PC-3 (cell line): ENCODE measurements around the gene TTC22. TPM values are rescaled to one million over a fixed set of nuclear protein-coding genes. Genes with fewer than 3 reads are reported as not detected.

Source experiments
- ATAC-seq: fragments of 200-7000 bp; cut with Tn5 transposase; 2 replicates; pipeline ENCODE4 v1.9.1; 2020; ENCODE audit warnings: mild to moderate bottlenecking, moderate library complexity
- BruUV-seq: library from RNA; stranded (reverse); fragments of 400-500 nt; replicated peaks from 2 replicates; lab custom pipeline; 2021; lab: Mats Ljungman, UMichigan
- CTCF ChIA-PET: fragments of 300-600 bp; sonication (Branson Sonifier 250); formaldehyde crosslinking; loops from one replicate; lab custom pipeline; 2022; ENCODE audit warnings: antibody characterized with exemption; lab: Charles Lee
- POLR2A ChIA-PET: fragments of 300-600 bp; sonication (Branson Sonifier 250); formaldehyde crosslinking; loops from one replicate; lab custom pipeline; 2022; ENCODE audit warnings: antibody characterized with exemption; ENCODE audit not compliant: unreplicated experiment; lab: Charles Lee
- DNase-seq: peaks from one replicate; pipeline ENCODE4 v3.0.0-alpha.2; 2015
- H2AFZ ChIP-seq: fragments of 300-600 bp; sonication (generic); 2 replicates; pipeline ENCODE4 v1.6.0; 2016; ENCODE audit warnings: antibody characterized with exemption, low read length
- H3F3A ChIP-seq: fragments of 300-600 bp; sonication (generic); one replicate; pipeline ENCODE4 v1.6.0; 2017; ENCODE audit warnings: antibody characterized with exemption, low read length, control low read depth, mild to moderate bottlenecking; ENCODE audit not compliant: unreplicated experiment
- H3K27ac ChIP-seq: fragments of 300-600 bp; sonication (generic); 2 replicates; pipeline ENCODE4 v1.5.1; 2016; ENCODE audit warnings: mild to moderate bottlenecking, low read length
- H3K27me3 ChIP-seq: fragments of 300-600 bp; sonication (generic); 2 replicates; pipeline ENCODE4 v1.6.1; 2016; ENCODE audit warnings: low read length, mixed read lengths
- H3K36me3 ChIP-seq: fragments of 300-600 bp; sonication (generic); 2 replicates; pipeline ENCODE4 v1.6.1; 2016; ENCODE audit warnings: low read depth, mixed run types, low read length, mixed read lengths
- H3K4me1 ChIP-seq: fragments of 300-600 bp; sonication (generic); 2 replicates; pipeline ENCODE4 v1.5.1; 2016; ENCODE audit warnings: low read length; ENCODE audit not compliant: insufficient read depth
- H3K4me2 ChIP-seq: fragments of 300-600 bp; sonication (generic); 2 replicates; pipeline ENCODE4 v1.6.0; 2016; ENCODE audit warnings: low read length
- H3K4me3 ChIP-seq: fragments of 300-600 bp; sonication (generic); 2 replicates; pipeline ENCODE4 v1.5.1; 2016; ENCODE audit warnings: mild to moderate bottlenecking, low read length, mixed read lengths
- H3K79me2 ChIP-seq: fragments of 300-600 bp; sonication (generic); 2 replicates; pipeline ENCODE4 v1.6.1; 2017; ENCODE audit warnings: low read length, mixed read lengths
- H3K9ac ChIP-seq: fragments of 300-600 bp; sonication (generic); 2 replicates; pipeline ENCODE4 v1.6.0; 2016; ENCODE audit warnings: mild to moderate bottlenecking, low read length
- H3K9me2 ChIP-seq: fragments of 300-600 bp; sonication (generic); replicated peaks from 2 replicates; pipeline ENCODE4 v1.6.1; 2016; ENCODE audit warnings: mixed run types, low read length, mixed read lengths
- H3K9me3 ChIP-seq: fragments of 300-600 bp; sonication (generic); 2 replicates; pipeline ENCODE4 v1.6.1; 2016; ENCODE audit warnings: low read length, mixed read lengths
- H4K20me1 ChIP-seq: fragments of 300-600 bp; sonication (generic); 2 replicates; pipeline ENCODE4 v1.6.1; 2016; ENCODE audit warnings: low read length, mixed read lengths
- CTCF ChIP-seq: fragments of 300-600 bp; sonication (generic); conservative IDR thresholded peaks from 2 replicates; pipeline ENCODE4 v1.5.1; 2017; ENCODE audit warnings: antibody characterized with exemption, low read depth, mild to moderate bottlenecking, low read length
- EZH2 ChIP-seq: fragments of 300-600 bp; sonication (generic); IDR thresholded peaks from one replicate; pipeline ENCODE4 v1.6.1; 2017; ENCODE audit warnings: antibody characterized with exemption, mild to moderate bottlenecking, low read length; ENCODE audit not compliant: unreplicated experiment
- EZH2phosphoT487 ChIP-seq: fragments of 300-600 bp; sonication (generic); IDR thresholded peaks from 2 replicates; pipeline ENCODE4 v1.6.1; 2018; ENCODE audit warnings: mild to moderate bottlenecking, antibody characterized with exemption, low read length, borderline replicate concordance
- intact Hi-C: fragments of 100-400 bp; cut with micrococcal nuclease; formaldehyde crosslinking; loops from 2 replicates; pipeline ENCODE4 v1.9.0; 2023
- total RNA-seq: library from RNA; depleted of rRNA; stranded (reverse); fragments of >200 nt; gene quantifications from 2 replicates; pipeline ENCODE4 v1.2.3, GENCODE V29; 2014

Gene TTC22
- total RNA-seq, 1 experiment from 2014 or later = 21.8 TPM

GRCh38 chr1:54763816-54764132 lies 37.3 kb downstream of the TTC22 start:
- peak overlapping the region; percentile 81 for H3K9ac ChIP-seq
- H3K4me3 ChIP-seq = peak overlapping the region; percentile 84
- no peaks in the 10 kb centered on the region for H3F3A ChIP-seq
- H4K20me1 ChIP-seq = no peaks in the 10 kb centered on the region
- H3K27ac ChIP-seq = no peak overlapping the region
- no peak for TF ChIP-seq EZH2
- no peak for TF ChIP-seq CTCF
- TF ChIP-seq EZH2phosphoT487 = no peak
- peak overlapping the region; percentile 93 for H3K4me2 ChIP-seq
- H3K4me1 ChIP-seq = peaks cover 12% of the 10 kb centered on the region; the same call in 1 of the 2 replicates
- H3K9me2 ChIP-seq = no peaks in the 10 kb centered on the region
- intact Hi-C loops = loop anchor here (1.0 to 2.0 kb wide), 2 partner anchors 31 to 47 kb away; no protein-coding TSS in a partner anchor
- no peaks in the 10 kb centered on the region for H3K36me3 ChIP-seq
- POLR2A ChIA-PET = interaction anchor here (0.6 kb wide), 1 partner anchor 48 kb away, joined by 4 read pairs; no protein-coding TSS in a partner anchor
- no peak for DNase-seq
- H3K27me3 ChIP-seq = no peaks in the 10 kb centered on the region
- H2AFZ ChIP-seq = peak overlapping the region; percentile 88
- peaks cover 22% of the 10 kb centered on the region for H3K79me2 ChIP-seq
- ATAC-seq = peak; percentile 3; the same call in 1 of the 2 replicates
- BruUV-seq = TSS peak; percentile 90
- no peaks in the 10 kb centered on the region for H3K9me3 ChIP-seq
- CTCF ChIA-PET = no interaction called here

GRCh38 chr1:54758678-54759348 lies 42.3 kb downstream of the TTC22 start:
- Histone ChIP-seq H3F3A (no peaks in the 10 kb centered on the region), H3K9ac (no peak overlapping the region), H3K9me3 (no peaks in the 10 kb centered on the region), H4K20me1 (no peaks in the 10 kb centered on the region), H3K4me3 (no peak overlapping the region), H3K27me3 (no peaks in the 10 kb centered on the region), H2AFZ (no peak overlapping the region), H3K36me3 (no peaks in the 10 kb centered on the region), H3K27ac (no peak overlapping the region), H3K79me2 (peaks cover 17% of the 10 kb centered on the region), H3K4me2 (no peak overlapping the region), H3K4me1 (peaks cover 7% of the 10 kb centered on the region; the same call in 1 of the 2 replicates), H3K9me2 (no peaks in the 10 kb centered on the region)
- BruUV-seq = no TSS peak
- ChIA-PET CTCF (no interaction called here), POLR2A (no interaction called here)
- ATAC-seq (no peak), DNase-seq (no peak)
- TF ChIP-seq EZH2phosphoT487 (no peak), EZH2 (no peak), CTCF (no peak)
- intact Hi-C loops = no loop called here

GRCh38 chr1:54757833-54758232 lies 43.3 kb downstream of the TTC22 start:
- no peak for TF ChIP-seq EZH2phosphoT487
- no peak for TF ChIP-seq EZH2
- no peak for TF ChIP-seq CTCF
- no peaks in the 10 kb centered on the region for H3F3A ChIP-seq
- H3K4me3 ChIP-seq = no peak overlapping the region
- no peaks in the 10 kb centered on the region for H3K4me1 ChIP-seq
- BruUV-seq = no TSS peak
- H4K20me1 ChIP-seq = no peaks in the 10 kb centered on the region
- H2AFZ ChIP-seq = no peak overlapping the region
- H3K27ac ChIP-seq = no peak overlapping the region
- peaks cover 7% of the 10 kb centered on the region for H3K79me2 ChIP-seq
- H3K9ac ChIP-seq = no peak overlapping the region
- ATAC-seq (no peak), DNase-seq (no peak)
- CTCF ChIA-PET = no interaction called here
- no peaks in the 10 kb centered on the region for H3K27me3 ChIP-seq
- H3K9me3 ChIP-seq = no peaks in the 10 kb centered on the region
- H3K36me3 ChIP-seq = no peaks in the 10 kb centered on the region
- POLR2A ChIA-PET = no interaction called here
- H3K4me2 ChIP-seq = no peak overlapping the region
- H3K9me2 ChIP-seq = no peaks in the 10 kb centered on the region
- intact Hi-C loops = no loop called here
